GM18873 (cell line): ENCODE data around the gene WNT16.
"Not testable (repeated sequence)": the region's sequence is repeated elsewhere in the genome, so short reads cannot be mapped to it uniquely, and the experiment has no call there.

Source experiments
- ATAC-seq: cut with Tn5 transposase; IDR thresholded peaks from one replicate; pipeline ENCODE4 v1.9.1; 2021; ENCODE audit warnings: mild to moderate bottlenecking, moderate library complexity, moderate number of reproducible peaks; ENCODE audit not compliant: unreplicated experiment, low FRiP score

Gene WNT16

DNA sequence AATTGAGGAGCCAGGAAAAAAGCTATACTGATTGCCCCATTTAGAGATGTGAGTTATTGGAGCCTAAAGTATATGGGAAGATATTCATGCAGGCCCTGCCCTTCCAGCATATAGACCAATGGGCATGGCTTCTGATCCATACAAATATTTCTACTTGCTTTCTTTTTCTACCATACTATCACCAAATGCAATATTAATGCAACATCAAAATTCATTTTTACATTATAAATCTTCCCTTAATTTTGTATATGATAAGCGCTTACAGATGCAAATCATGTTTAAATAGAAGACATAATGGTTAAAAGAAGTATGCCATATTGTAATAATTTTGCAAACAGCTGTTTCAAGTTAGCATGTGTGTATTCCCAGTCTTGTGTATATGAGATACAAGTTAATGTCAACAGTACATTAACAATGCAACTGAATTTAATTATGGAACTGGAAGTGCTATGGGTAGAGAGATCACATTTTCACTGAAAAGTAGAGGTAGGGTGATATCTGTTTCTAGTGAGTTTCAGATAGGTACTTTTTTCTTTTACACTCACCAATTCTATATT, 24.6 kb upstream of the WNT16 start:
- no peak for ATAC-seq

GRCh38 chr7:121305109-121305508, 23.7 kb upstream of the WNT16 start:
- ATAC-seq, result no peak

DNA sequence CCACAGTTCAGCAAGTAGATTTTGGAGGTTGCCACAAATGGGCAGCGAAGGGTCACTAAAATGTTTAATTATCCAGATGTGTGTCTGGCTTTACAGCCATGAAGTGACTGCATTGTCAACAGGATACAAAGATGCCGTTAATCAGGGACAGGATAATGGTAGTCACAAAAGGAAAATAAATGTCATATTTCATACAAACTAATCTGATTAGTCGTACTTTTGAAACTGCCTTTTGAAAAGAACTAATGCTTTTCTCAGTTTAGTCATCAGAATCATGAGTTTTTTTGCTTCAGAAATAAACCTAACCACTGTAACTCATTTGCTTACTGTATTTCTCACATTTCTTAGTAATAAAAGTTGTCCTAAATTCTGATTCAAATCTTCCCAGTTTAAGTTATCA, 22.2 kb upstream of the WNT16 start:
- no peak for ATAC-seq

GRCh38 chr7:121307021-121307574, 21.7 kb upstream of the WNT16 start:
- no peak for ATAC-seq

DNA sequence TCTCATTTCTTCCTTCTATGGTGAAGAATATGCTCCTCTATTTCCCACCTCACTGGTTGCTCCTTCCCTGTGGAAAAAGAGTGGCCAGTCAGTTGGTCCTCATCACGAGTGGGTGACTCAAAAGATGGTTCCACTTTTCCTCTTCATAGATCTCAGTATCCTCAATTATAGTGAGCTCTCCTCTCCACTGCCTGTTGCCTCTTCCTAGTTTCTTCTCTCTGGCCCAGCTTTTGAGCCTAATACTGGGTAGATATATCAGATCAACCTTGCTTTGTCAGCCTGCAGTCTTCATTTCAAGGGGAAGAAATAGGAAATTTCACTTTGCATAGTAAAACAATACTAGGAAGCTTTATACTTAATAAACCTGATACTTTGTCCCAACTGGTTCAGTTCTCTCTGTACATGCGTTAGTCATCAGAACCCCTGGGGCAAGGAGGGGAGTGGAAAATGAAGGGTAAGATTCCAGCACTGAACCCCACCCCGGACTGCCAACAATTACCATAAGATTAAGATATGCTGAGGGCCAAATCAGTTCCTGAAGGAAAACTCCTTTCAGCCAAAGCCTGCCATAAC, 15.5 kb upstream of the WNT16 start:
- no peak for ATAC-seq

DNA sequence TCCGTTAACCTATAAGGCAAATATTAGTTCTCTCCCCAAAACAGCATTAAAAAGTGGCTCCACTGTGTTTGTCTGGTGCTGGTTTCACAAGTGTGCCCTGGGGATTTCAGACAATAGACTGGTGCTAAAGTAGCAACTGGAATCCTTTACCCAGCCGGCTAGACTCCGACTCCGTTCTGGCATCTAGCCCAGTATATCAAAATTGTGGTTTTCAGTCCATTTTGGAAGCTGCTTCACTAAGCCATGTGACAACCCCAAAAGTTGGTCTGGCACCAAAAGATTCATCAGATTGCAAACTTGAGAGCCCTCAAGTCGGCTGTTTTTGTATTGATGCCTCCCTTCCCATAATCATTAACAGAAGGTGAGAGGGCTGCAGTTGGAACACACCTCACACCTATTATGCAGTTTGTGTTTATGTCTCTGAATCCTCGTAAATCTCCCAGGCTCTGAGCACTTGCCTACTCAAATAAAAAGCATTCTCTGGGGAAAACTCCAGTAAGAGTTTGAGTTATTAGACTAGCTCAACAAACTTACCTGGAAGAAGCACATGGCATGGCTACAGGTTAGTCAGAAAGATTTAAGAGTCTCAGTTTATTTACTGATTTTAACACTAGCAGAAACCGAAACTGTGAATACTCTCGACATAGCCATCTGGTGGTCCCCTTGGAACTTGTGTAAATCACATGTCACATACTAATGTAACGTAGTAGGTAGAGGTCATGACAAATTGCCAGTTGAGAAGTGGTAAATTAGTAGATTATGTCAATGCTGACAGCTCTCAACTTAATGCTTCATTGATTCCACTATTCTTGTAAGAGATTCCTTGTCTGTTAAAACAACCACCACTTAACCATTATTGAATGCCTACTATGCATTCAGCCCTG, 14.8 kb upstream of the WNT16 start:
- peak; percentile 97 for ATAC-seq

DNA sequence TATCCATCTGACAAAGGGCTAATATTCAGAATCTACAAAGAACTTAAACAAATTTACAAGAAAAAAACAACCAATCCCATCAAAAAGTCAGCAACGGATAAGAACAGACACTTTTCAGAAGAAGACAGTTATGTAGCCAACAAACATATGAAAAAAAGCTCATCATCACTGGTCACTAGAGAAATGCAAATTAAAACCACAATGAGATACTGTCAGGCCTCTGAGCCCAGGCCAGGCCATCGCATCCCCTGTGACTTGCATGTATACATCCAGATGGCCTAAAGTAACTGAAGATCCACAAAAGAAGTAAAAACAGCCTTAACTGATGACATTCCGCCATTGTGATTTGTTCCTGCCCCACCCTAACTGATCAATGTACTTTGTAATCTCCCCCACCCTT, 13.6 kb upstream of the WNT16 start:
- not testable (repeated sequence) for ATAC-seq

DNA sequence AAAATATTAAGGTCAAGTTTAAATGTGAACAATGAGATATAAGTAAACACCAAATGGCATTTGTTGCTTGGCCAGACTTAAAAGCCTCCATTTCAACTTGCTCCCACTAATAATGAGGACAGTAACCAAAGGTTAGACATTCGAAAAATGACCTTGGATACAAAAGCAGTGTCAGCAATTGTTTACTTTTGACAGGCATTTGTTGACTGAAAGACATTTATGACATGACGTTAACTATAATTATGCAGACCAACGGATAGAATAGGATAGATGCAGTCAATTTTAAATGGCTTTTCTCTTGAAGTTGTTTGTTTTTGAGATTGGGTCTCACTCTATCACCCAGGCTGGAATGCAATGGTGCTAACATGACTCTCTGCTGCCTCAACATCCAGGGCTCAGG, 6.3 kb upstream of the WNT16 start:
- no peak for ATAC-seq

GRCh38 chr7:121323515-121324302, 5.1 kb upstream of the WNT16 start:
- no peak for ATAC-seq

GRCh38 chr7:121327671-121328070, 1.1 kb upstream of the WNT16 start:
- ATAC-seq, result no peak

- peak; percentile 55 for ATAC-seq
Observed at GRCh38 chr7:121329191-121330052, 622 bp downstream of the WNT16 start.

- ATAC-seq, result peak; percentile 25
Observed at GRCh38 chr7:121330053-121330833, 1.4 kb downstream of the WNT16 start.

DNA sequence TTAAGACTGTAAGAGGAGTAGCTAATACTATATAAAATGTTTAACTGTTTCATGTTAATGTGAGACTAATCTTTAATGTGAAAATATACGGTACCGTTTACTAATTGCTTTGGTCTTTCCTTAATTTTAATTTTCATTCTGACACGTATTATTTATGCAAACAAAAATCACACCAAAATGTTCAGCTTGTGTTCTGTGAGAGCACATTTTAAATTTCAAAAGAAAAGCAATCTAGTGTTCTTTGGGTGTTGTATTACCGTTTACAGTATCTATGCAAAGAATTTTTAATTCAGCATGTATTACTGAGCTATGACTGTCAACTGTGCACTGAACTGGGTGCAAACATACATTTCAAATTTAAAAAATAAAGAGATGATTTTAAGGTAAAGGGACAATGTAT, 2.2 kb downstream of the WNT16 start:
- no peak for ATAC-seq

DNA sequence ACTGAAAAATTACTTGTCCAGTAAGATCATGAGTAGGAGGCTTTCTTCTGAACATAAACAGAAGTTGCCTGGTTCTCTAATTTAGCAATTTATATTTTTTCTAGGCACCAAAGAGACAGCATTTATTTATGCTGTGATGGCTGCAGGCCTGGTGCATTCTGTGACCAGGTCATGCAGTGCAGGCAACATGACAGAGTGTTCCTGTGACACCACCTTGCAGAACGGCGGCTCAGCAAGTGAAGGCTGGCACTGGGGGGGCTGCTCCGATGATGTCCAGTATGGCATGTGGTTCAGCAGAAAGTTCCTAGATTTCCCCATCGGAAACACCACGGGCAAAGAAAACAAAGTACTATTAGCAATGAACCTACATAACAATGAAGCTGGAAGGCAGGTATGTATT, 2.8 kb downstream of the WNT16 start:
- ATAC-seq, result no peak

- ATAC-seq, result no peak
Observed at GRCh38 chr7:121334376-121334775, 5.6 kb downstream of the WNT16 start.

DNA sequence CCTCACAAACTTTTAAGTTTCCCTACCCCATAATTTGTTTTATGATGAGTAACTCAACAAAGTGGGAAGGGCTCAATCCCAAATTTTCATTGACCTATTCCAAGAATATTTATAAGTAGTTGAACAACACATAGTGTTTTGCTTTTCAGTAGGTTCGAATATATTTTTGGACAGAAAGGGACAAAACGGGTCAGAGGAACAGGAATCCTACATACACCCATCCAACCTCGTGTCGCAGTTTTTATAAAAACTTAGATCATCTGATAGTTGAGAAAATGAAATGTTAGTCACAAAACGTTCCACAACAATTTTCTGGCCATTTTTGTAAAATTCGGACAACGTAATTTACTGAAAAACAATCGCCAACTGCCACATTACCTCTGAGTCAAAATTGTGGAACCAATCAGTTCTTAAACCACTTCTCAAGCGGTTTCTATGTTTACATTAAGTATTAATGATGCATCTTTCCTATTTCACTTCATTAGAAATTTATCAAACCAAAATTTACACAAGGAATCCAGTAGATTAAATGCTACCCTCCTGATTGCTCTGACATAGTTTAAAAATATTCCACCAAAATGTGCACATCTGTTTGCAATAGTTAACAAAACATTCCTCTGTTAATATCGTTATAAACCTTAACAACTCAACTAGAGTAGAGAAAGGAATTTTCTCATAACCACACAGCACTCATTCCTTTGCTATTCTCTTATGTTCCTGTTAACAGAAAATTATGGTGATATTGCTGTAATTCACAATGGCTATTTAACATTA, 6.3 kb downstream of the WNT16 start:
- ATAC-seq, result no peak

GRCh38 chr7:121336579-121336978, 7.8 kb downstream of the WNT16 start:
- no peak for ATAC-seq

- no peak for ATAC-seq
Observed at GRCh38 chr7:121337398-121337797, 8.6 kb downstream of the WNT16 start.
